ENCODE results near the gene CCZ1. TPM values are rescaled to one million over a fixed set of nuclear protein-coding genes. Genes with fewer than 3 reads are reported as not detected.
"Not testable (repeated sequence)": the region's sequence is repeated elsewhere in the genome, so short reads cannot be mapped to it uniquely, and the experiment has no call there.

The CCZ1 gene
- 207 and 210 TPM in 2 replicates for total RNA-seq (2014; rRNA removed; shearing (Covaris generic))

GRCh38 chr7:5898480-5899224 lies at the start of gene CCZ1:
CCZ1 (plus strand) TSS chr7:5898733; CDS start chr7:5898800, 67 bp downstream.
- DNase-seq (ENCODE audit: low spot score), result not testable (repeated sequence)

GRCh38 chr7:5850944-5851343 lies 47.6 kb upstream of the CCZ1 start:
- no peak for DNase-seq (ENCODE audit: low spot score)

GRCh38 chr7:5854738-5855137 lies 43.8 kb upstream of the CCZ1 start:
- no peak for DNase-seq (ENCODE audit: low spot score)

- DNase-seq (ENCODE audit: low spot score), result not testable (repeated sequence)
These were observed 41.4 kb upstream of the CCZ1 start for GRCh38 chr7:5857041-5857575.

- DNase-seq (ENCODE audit: low spot score), result not testable (repeated sequence)
These were observed 40.0 kb upstream of the CCZ1 start for GRCh38 chr7:5858494-5858893.

GRCh38 chr7:5861281-5861680 lies 37.3 kb upstream of the CCZ1 start:
- DNase-seq (ENCODE audit: low spot score), result not testable (repeated sequence)

GRCh38 chr7:5862753-5863366 lies 35.7 kb upstream of the CCZ1 start:
- DNase-seq (ENCODE audit: low spot score), result not testable (repeated sequence)

GRCh38 chr7:5865279-5865931 lies 33.1 kb upstream of the CCZ1 start:
- DNase-seq (ENCODE audit: low spot score), result not testable (repeated sequence)

GRCh38 chr7:5867060-5867459 lies 31.5 kb upstream of the CCZ1 start:
- DNase-seq (ENCODE audit: low spot score), result no peak

- DNase-seq (ENCODE audit: low spot score), result not testable (repeated sequence)
These were observed 29.6 kb upstream of the CCZ1 start for GRCh38 chr7:5868928-5869341.

- no peak for DNase-seq (ENCODE audit: low spot score)
These were observed 28.8 kb upstream of the CCZ1 start for GRCh38 chr7:5869691-5870090.

- no peak for DNase-seq (ENCODE audit: low spot score)
These were observed 28.2 kb upstream of the CCZ1 start for GRCh38 chr7:5870311-5870710.

- no peak for DNase-seq (ENCODE audit: low spot score)
These were observed 26.2 kb upstream of the CCZ1 start for GRCh38 chr7:5872326-5872725.

GRCh38 chr7:5879591-5879990 lies 18.9 kb upstream of the CCZ1 start:
- not testable (repeated sequence) for DNase-seq (ENCODE audit: low spot score)

GRCh38 chr7:5880106-5880505 lies 18.4 kb upstream of the CCZ1 start:
- not testable (repeated sequence) for DNase-seq (ENCODE audit: low spot score)

- DNase-seq (ENCODE audit: low spot score), result not testable (repeated sequence)
These were observed 14.1 kb upstream of the CCZ1 start for GRCh38 chr7:5884431-5884830.

GRCh38 chr7:5888021-5888420 lies 10.5 kb upstream of the CCZ1 start:
- DNase-seq (ENCODE audit: low spot score), result not testable (repeated sequence)

GRCh38 chr7:5890244-5890643 lies 8.3 kb upstream of the CCZ1 start:
- not testable (repeated sequence) for DNase-seq (ENCODE audit: low spot score)

GRCh38 chr7:5892498-5892897 lies 6.0 kb upstream of the CCZ1 start:
- no peak for DNase-seq (ENCODE audit: low spot score)

- DNase-seq (ENCODE audit: low spot score), result not testable (repeated sequence)
These were observed 1.1 kb upstream of the CCZ1 start for GRCh38 chr7:5897369-5897919.

GRCh38 chr7:5903002-5903401 lies 4.5 kb downstream of the CCZ1 start:
- DNase-seq (ENCODE audit: low spot score), result not testable (repeated sequence)

- DNase-seq (ENCODE audit: low spot score), result not testable (repeated sequence)
These were observed 6.2 kb downstream of the CCZ1 start for GRCh38 chr7:5904726-5905125.
